ENCODE results near the gene GALNT10.
A peak's percentile ranks its signal among the peaks of the same experiment; 100 is the strongest.

Gene GALNT10

GRCh38 chr5:154236536-154237375, 46.2 kb downstream of the GALNT10 start:
- peak in 1 of 5 experiments; percentile 8 for DNase-seq

- DNase-seq = no peak
Measured at GRCh38 chr5:154237376-154237743, 46.8 kb downstream of the GALNT10 start.

DNA sequence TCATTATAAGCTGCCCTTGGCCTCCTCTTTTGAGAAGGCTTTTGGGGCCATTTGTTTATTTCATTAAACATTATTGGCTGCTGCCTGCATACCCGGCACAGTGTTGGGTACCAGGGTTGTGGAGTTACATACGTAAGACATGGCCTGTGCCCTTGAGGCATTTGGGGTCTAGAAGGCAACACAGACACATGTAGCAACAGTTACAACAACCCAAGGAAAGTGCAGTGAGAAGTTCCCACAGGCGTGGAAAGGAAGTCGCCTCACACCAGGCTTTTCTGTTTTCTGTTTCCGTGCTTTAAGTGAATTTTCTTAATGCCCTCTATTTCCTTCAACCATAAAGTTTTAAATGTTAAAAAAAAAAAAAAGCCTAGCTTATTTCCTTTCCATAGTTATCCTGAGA, 47.4 kb downstream of the GALNT10 start:
- no peak for DNase-seq

- DNase-seq = no peak
Measured at GRCh38 chr5:154238776-154239481, 48.4 kb downstream of the GALNT10 start.

DNA sequence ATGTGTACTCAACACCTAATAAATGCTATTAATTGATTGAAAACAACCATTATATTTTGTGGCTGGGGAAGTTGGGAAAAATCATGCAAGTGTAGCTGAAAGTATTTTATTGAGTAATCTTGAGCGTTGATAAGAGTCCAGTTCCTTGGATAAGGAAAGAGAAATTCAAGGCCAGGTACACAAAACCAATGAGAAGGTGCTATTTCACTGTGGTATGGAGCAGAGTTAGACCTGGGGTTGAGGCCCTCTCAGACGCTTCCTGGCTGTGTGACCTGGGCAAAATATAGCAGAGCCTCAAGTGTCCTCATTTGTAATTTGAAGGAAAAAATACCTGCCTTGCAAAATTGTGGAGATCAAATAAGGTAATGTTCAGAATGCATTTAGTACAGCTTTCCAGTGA, 50.1 kb downstream of the GALNT10 start:
- no peak for DNase-seq

DNA sequence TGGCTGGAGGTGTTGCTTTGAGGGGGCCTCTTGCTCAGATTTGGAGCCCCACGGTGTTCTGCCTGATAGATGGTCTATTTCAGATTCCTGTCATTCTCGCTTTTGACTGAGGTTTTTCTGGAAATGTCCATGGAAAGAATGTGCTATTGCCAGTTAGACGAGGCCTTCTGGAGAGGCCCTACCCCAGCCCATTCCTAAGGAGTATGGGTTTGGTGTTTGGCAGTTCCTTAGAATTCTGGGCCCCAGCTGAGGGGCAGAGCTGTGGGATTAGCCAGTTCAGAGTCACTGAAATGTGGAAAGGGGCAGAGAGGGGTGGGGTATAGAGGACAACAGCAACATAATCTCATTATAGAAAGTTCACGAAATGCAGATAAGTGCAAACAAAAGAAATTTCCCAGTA, 50.5 kb downstream of the GALNT10 start:
- no peak for DNase-seq

DNA sequence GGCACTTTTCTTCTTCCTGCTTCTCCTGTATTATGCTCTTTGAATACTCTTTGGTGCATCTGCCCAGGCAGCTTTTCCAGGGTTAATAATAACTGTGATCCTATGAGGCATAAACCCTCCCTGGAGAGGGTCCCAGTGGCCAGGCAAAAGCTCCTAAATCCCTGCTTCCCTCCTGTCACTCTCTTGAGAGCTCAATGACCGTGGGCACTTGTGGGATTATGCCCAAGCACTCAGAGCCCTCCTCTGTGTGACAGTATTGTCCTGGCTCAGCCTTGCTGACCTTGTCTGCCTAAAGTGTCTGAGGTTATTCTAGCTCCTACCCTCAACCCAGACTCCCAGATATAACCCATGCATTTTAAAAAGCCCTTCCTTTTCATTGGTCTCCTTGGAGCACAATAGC, 51.9 kb downstream of the GALNT10 start:
- no peak for DNase-seq

- DNase-seq = no peak
Measured at GRCh38 chr5:154242964-154243376, 52.4 kb downstream of the GALNT10 start.

DNA sequence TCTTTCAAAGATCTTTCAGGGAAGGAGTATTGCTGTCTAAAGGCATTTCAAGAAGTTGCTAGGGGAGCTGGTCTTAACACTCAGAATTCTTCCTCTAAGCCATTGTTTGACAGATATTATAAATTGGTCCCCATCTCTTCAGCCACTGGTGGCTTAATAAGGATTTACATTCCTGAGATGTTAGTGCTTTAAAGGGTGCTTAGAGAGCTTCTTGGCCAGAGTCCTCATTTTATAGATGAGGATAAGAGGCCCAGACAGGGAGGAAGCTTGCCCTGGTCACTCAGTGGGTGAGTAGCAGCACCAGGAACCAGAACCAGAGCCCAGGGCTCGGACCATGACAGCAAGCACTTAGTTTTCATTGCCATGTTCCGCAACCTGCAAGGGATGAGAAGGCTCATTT, 53.2 kb downstream of the GALNT10 start:
- DNase-seq = no peak

GRCh38 chr5:154244476-154244875, 53.9 kb downstream of the GALNT10 start:
- no peak for DNase-seq

DNA sequence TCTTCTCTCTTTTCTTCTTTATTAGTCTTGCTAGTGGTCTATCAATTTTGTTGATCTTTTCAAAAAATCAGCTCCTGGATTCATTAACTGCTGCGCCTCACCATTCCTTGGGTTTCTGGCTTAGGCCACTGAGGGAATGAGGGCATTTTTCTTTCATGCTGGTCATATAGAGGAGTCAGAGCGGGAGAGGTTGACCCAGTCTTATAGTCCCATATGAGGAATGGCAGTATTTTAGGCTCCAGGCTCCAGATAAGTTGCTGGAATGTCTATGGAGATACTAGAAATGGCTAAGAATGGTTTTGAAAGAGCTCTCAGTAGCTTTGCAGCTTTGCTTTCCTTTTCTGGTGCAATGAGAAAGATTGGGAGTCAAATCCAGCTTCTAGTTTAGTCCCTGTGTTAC, 58.2 kb downstream of the GALNT10 start:
- no peak for DNase-seq

DNA sequence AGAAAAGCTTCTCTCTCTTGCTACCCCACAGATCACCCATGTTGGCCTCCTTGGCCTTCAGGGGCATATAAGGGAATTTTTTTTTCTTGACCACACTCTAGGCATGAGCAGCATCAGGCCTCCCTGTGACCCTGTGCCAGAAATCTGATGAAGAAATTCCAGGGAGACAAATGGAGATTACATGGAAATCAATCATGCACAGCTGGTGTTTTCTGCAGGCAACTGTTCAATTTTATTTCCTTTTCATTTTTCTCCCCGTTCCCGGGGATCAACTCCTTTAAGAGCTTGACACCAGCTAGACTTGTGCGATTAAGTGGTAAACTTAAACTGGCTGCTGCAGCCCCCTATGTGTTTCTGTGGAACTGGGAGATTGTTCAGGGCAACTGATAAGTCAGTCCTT, 59.3 kb downstream of the GALNT10 start:
- DNase-seq = no peak

- DNase-seq = no peak
Measured at GRCh38 chr5:154251529-154251928, 61.0 kb downstream of the GALNT10 start.

DNA sequence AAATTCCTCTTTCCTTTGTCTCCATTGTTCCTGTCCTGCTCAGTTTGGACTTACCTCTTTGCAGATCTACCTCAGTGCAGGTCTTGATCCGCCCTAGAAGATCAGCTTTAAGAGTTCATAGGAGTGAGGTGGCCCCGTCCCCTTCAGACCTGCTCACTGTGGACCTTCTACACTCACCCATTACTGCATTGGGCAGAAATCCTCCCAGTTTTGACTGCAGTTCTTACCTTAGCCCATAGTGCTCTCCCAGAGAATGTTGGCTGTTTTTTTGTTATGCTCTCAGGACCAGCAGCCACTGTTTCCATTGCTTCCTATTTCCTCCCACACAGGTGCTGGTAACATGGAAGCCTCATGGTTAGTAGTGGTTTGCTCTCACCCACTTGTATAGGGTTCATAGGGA, 63.3 kb downstream of the GALNT10 start:
- DNase-seq = no peak

DNA sequence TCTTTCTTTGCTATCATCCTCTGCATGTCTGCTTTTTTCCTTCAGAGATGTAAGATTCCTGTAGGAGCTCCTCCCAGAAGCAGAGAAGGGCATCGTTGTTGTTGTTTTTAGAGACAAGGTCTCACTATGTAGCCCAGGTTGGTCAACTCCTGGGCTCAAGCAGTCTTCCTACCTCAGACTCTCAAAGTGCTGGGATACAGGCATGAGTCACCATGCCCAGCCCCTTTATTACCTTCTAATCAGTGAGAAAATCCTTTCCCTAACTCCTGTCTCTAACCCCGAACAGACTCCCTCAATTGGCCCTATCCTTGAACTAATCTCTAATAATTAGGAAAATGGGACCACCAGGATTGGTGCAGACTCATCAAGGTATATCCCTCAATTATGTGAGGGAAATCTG, 64.4 kb downstream of the GALNT10 start:
- no peak for DNase-seq

DNA sequence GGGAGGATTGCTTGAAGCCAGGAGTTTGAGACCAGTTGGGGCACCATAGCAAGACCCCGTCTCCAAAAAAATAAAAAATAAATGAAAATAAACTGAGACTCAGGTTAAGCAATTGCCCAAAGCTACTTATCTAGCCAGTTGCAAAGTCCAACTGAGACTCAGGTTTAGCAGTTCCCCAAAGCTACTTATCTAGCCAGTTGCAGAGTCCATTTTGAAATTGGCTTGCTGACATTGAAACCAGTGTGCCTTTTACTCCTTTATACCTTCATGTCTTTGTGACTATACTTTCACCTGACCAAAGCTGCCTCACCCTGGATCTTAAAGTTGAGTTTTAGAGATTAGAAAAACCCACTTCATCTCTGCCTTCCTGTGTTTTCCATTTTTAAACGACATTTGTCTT, 66.5 kb downstream of the GALNT10 start:
- no peak for DNase-seq

DNA sequence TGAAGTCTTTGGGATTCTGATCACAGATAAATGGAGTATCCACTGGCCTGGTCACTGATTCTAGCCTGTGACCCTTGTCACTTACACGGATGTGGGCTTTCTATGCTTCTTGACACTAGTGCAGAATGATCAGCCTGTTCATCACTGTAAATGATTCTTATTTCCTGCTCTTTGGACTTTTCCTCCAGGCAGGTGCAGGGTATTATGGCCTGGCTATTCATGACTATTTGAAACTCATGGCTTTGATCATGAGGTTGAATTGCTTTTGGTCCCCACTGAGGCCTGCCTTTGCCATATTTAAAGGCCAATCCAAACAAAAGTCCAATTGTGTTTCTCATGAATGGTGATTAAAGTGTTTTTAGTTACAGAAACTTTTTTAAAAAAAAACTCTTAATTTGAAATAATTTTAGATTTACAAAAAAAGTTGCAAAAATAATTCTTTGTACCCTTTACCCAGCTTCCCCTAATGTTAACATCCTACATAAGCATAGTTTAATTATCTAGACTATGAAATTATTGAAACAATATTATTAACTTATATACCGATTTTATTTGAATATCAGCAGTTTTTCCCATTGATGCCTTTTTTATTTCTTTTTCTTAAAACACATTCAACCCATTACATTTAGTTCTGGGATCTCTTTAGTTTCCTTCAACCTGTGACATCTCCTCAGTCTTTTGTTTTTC, 68.1 kb downstream of the GALNT10 start:
- DNase-seq = no peak

GRCh38 chr5:154260224-154260927, 69.8 kb downstream of the GALNT10 start:
- DNase-seq = no peak

DNA sequence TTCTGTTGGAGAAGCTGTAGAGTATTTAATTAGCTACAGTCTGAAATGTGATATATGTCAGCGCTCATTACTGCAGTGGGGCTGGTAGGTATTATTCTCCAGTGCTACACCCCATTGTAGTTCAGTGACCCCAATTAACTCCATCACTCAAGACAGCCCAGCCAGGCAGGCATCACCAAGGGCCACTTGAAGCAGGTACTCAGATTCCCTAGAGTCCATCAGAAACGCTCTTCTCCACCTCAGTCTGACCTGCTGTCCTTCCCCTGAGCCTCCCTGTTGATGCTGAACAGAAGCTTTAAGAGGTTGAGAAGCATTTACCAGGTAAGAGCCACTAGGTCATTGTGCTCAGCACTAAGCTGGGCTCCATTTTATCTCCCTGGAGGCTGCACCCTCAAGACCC, 71.8 kb downstream of the GALNT10 start:
- DNase-seq = no peak

DNA sequence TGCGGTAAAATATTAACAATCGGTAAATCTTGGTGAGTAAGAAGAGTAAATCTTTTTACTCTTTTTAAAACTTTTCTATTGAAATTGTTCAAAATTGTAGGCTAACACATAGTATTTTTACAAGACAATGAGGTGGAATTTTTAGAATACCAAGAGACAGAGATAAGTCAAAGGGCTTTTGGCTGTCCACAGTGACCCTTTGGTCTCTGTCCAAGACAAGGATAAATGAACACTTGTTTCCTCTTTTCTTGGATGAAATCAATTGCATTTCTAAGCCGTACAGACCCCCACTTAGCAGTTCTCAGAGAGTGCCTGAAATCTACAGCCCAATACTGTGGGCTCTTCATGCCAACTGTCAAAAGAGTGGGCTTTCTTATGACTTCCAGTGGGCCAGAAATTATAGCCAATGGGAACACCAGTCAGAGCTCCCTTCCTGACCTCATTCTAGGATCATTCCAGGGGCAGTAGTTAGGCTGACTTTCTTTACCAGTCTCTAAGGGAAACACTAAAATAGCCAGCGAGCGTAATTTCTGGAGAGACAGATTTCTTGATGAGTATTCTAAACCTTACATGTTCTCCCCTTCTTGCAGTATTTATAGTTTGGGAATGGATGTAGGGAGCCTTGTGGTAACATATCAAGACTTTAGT, 74.1 kb downstream of the GALNT10 start:
- DNase-seq = no peak

- DNase-seq = peak in 1 of 5 experiments; percentile 13
Measured at GRCh38 chr5:154265197-154265773, 74.8 kb downstream of the GALNT10 start.

DNA sequence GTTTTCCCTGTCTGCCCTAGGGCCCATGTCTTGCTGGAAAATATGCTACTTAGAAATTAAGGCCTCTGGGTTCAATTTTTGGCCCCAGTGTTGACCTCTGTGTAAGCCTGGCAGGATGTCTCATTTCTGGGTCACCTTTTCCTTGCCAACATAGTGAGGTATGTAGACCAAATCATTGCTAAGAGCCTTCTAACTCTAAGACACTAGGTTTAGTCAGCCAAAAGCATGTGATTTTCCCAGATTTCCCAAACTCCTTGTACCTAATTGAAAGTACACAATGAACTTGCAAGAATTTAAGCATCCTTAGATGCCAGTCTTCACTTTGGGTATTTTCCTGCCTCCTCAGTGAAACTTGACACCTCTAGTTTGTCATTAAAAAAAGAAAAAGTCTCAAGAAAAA, 77.0 kb downstream of the GALNT10 start:
- no peak for DNase-seq
